ENCODE measurements around the gene AGBL5. TPM values are rescaled to one million over a fixed set of nuclear protein-coding genes. Genes with fewer than 3 reads are reported as not detected.

The AGBL5 gene
- total and polyA plus RNA-seq, 2 of the 13 experiments (the other 11 are each of a cell fraction or from before 2014, with no cell fraction given), result 55.9 to 73.3 TPM

- peak; percentile 57 for TF ChIP-seq SRF (IDR thresholded peaks at IDR 0.05; ENCODE audit: low read depth, low read length)
- peak; percentile 75 for TF ChIP-seq ZHX1 (CRISPR knock-in tag; IDR thresholded peaks at IDR 0.05; ENCODE audit: low read depth)
- TF ChIP-seq ZNF878 (CRISPR knock-in tag; IDR thresholded peaks at IDR 0.05), result peak; percentile 22; the same call in 1 of the 2 replicates
- no peak for TF ChIP-seq ATF5 (CRISPR knock-in tag; IDR thresholded peaks at IDR 0.05; ENCODE audit: low read depth)
- TF ChIP-seq ZSCAN12 (CRISPR knock-in tag; IDR thresholded peaks at IDR 0.05), result 0 out of 2 replicates have a peak, but pooled peaks have one; percentile 54
- peak; percentile 15; the same call in 1 of the 2 replicates for TF ChIP-seq PAXIP1 (CRISPR knock-in tag; conservative IDR thresholded peaks at IDR 0.05)
- peak; percentile 76; the same call in 1 of the 2 replicates for TF ChIP-seq NR2F2 (IDR thresholded peaks at IDR 0.05; ENCODE audit: borderline replicate concordance, low read depth)
- peak; percentile 99 to 100 for TF ChIP-seq HMGXB4 (CRISPR knock-in tag; IDR thresholded peaks at IDR 0.05; ENCODE audit: borderline replicate concordance in 1 of 2, low read depth in 1 of 2)
- peak; percentile 17; the same call in 1 of the 2 replicates for TF ChIP-seq BATF2 (CRISPR knock-in tag; IDR thresholded peaks at IDR 0.05)
- peak; percentile 77 for TF ChIP-seq TBX2 (CRISPR knock-in tag; IDR thresholded peaks at IDR 0.05; ENCODE audit: borderline replicate concordance)
- TF ChIP-seq ZBTB39 (CRISPR knock-in tag; IDR thresholded peaks at IDR 0.05), result 0 out of 2 replicates have a peak, but pooled peaks have one; percentile 76
- peak; percentile 90; the same call in 1 of the 2 replicates for TF ChIP-seq ZNF350 (CRISPR knock-in tag; IDR thresholded peaks at IDR 0.05; ENCODE audit: borderline replicate concordance, low read depth)
- TF ChIP-seq DNMT3B (CRISPR knock-in tag; conservative IDR thresholded peaks at IDR 0.05), result peak; percentile 61; the same call in 1 of the 2 replicates
- TF ChIP-seq ZNF20 (CRISPR knock-in tag; IDR thresholded peaks at IDR 0.05), result peak; percentile 33
- peak; percentile 59; the same call in 1 of the 2 replicates for TF ChIP-seq JUND (CRISPR knock-in tag; IDR thresholded peaks at IDR 0.05)
Observed at GRCh38 chr2:27050281-27050995, 1.0 kb upstream of the AGBL5 start (continued).

Data from HepG2 (cell line).